ENCODE measurements around the gene URM1.
A peak's percentile ranks its signal among the peaks of the same experiment; 100 is the strongest.

GRCh38 chr9:128414461-128414860 is 43.3 kb downstream of the URM1 start:
- TF ChIP-seq, protein P1, sequence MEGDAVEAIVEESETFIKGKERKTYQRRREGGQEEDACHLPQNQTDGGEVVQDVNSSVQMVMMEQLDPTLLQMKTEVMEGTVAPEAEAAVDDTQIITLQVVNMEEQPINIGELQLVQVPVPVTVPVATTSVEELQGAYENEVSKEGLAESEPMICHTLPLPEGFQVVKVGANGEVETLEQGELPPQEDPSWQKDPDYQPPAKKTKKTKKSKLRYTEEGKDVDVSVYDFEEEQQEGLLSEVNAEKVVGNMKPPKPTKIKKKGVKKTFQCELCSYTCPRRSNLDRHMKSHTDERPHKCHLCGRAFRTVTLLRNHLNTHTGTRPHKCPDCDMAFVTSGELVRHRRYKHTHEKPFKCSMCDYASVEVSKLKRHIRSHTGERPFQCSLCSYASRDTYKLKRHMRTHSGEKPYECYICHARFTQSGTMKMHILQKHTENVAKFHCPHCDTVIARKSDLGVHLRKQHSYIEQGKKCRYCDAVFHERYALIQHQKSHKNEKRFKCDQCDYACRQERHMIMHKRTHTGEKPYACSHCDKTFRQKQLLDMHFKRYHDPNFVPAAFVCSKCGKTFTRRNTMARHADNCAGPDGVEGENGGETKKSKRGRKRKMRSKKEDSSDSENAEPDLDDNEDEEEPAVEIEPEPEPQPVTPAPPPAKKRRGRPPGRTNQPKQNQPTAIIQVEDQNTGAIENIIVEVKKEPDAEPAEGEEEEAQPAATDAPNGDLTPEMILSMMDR (IDR thresholded peaks at IDR 0.05), result peak in 2 of 4 donors; percentile 3 to 8
- no peak for TF ChIP-seq POLR2A (IDR thresholded peaks at IDR 0.05)
